HG02610 (cell line): ENCODE measurements around the gene OR2J2.
"Not testable (repeated sequence)": the region's sequence is repeated elsewhere in the genome, so short reads cannot be mapped to it uniquely, and the experiment has no call there.

Experiments used
- ATAC-seq: cut with Tn5 transposase; IDR thresholded peaks from one replicate; pipeline ENCODE4 v1.9.1; 2021; ENCODE audit warnings: mild to moderate bottlenecking, moderate library complexity; ENCODE audit not compliant: unreplicated experiment

Gene OR2J2

DNA sequence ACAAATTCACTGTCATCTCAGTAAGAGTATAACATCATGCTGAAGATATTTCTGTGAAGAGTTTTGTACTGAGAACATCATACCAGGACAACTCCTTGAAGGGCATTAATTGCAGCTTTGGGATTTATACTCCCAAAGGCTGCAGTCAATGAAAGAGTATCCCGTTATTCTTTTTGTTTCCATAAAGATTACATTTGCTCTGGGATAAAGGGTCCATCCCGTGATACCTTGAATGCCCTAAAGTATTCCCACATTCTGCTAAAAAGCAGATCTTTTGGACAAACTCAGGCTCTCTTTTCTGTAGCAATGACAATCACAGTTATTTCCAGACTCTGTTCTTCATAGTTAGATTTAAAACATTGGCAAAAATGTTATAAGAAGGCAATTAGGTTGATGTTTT is at the start of gene OR2J2:
Gene OR2J2, plus strand, starts transcription at position 301 of the 400 bp plus-strand sequence. CDS start 2,729 bp downstream, outside the sequence.
- ATAC-seq = not testable (repeated sequence)

DNA sequence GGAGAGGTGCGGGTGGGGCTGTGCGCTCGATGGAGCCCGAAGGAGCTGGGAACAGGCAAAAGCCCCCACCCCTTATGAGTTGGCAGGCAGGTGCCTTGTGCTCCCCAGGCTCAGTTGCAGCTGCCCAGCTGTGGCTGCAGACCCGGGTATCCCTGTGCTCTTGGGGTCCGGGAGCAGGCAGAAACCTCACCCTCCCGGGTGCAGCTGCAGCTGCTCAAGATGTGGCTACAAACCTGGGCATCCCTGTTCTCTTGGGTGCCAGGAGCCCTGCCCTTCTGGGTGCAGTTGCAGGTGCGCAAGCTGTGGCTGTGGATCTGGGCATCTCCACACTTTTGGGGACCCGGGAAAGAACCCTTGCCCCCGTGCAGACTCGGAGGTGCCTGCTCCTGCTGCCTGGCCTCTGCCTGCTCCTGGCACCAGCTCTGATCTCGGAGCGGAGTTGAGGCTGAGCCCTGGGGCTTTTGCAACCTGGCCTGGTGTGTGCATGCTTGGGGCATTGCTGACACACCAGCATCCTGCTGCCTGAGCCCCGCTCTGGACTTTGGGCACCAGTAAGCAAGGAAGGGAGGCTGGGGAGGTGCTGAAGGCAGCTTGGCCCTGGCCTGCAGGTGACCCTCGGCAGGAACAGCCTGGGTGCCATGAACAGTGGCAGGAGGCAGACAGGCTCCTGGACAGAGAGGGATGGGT is 41.2 kb upstream of the OR2J2 start:
- ATAC-seq = no peak

DNA sequence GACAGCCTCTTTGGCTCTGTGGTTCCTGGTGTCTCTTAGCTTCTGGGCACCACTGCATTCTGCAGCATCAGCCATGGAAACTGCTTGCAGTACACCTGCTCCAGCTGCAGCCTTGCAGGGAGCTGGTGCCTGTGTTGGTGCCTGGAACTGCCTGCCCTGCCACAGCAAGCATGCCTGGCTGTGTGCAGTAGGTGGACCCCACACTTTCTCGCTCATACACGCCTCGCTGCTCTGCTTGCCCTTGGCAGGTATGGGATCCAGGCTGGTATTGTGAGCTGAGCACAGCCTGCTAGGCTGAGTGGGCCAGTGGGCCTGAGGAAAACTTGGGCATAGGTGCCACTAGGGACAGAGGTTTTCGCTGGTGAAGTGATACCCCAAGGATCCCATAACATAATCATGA is 40.1 kb upstream of the OR2J2 start:
- no peak for ATAC-seq

DNA sequence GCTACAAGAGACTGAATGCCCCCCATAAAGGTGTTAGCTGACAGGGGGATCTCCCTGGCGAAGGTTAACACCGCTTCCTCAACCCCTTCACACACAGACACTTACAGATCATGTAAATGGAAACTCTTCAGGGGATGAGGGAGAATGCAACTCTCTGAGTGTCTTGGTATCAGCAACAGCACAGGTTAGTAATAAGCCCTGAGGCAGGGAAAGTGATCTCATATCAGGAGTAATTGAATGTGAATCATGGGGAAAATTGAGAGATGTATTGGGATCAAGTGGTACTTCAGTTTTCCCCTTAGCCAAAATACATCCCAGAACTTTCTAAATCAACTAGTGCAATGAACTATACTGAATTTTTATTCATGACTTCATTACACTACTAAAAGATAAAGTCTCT is 39.0 kb upstream of the OR2J2 start:
- ATAC-seq = no peak

DNA sequence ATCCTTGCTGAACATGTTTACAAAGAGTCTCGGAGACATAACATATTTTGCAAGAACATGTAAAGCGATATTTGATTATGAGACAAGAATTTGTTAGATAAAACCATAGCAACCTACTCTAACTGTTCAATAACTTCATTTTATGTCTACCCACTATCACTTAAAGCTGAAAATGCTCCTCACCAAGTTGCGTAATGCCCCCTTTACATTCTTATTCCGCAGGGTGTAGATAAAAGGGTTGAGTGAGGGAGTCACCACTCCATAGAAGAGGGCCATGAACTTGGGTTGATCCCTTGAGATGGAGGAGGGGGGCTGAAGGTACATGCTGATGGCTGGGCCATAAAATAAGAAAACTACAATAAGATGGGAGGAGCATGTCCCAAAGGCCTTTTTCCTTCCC is 33.0 kb upstream of the OR2J2 start:
- no peak for ATAC-seq

DNA sequence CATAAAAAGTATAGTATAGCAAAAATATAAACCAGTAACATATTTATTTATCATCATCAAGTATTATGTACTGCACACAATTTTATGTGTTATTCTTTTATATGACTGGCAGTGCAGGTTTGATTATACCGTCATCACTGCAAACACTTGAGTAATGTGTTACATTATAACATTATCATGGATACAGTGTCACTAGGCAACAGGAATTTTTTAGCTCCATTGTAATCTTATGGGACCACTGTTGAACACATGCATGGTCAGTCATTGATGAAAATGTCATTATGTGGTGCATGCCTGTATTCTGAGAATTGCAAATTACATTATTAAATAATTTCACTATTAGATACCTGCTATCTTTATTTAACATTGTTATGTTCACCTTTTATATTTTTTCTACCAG is 29.1 kb upstream of the OR2J2 start:
- ATAC-seq = no peak

DNA sequence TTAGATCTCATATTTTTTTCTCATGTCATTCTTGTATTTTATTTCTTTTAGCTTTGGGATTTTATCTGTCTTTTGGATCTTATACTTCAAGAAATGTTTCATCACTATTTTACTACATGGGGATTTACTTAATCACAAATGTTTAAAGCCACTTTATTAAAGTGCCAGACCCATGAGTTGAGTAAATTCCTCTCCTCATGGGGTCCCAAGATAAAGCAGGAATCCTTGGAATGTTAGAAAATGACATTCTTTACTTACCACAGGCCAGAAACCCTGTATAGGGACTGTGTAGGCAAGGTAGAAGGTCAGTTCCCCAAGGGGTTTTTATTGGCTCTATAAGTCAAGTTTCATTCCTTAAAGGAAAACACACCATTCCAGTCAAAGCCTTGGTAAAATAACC is 28.4 kb upstream of the OR2J2 start:
- no peak for ATAC-seq

DNA sequence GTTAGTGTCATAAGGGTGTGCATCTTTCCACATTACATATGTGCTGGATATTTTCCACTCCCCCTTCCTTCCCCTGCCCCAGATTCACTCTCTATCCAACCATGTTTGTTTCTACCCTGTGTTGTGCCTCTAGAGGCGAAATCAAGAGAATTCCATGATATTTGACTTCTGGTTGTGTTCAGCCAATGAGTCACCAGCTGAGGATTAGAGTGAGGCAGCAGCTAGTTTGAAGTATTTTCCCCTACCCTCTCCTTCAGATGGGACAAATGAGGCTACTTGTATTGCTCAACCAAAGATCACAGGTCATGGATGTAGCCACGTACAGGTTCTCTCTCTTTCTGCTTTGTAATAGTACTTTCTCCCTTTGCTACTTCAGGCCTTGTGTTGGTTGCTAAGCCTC is 24.5 kb upstream of the OR2J2 start:
- no peak for ATAC-seq

DNA sequence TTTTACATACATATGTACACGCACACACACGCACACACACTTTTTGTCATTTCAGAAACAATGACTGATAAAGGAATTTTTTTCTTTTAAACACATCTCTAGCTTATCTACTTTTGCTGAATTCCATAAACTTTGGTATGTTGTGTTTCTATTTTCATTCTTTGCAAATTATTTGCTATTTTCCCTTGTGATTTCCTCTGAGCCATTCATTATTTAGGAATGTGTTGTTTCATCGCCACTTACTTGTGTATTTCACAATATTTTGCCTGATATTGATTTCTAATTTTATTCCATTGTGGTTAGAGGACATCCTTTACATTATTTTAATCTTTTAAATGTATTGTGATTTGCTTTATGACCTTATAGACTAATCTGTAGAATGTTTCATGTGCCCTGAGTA is 23.6 kb upstream of the OR2J2 start:
- no peak for ATAC-seq

DNA sequence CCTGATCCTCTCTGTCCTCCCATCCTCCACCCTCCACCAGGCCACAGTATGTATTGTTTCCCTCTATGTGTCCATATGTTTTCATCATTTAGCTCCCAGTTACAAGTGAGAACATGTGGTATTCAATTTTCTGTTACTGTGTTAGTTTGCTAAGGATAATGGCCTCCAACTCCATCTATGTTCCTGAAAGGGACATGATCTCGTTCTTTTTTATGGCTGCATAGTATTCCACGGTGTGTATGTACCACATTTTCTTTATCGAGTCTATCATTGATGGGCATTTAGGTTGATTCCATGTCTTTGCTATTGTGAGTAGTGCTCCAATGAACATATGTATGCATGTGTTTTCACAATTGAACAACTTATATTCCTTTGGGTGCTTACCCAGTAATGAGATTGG is 21.3 kb upstream of the OR2J2 start:
- ATAC-seq = not testable (repeated sequence)

DNA sequence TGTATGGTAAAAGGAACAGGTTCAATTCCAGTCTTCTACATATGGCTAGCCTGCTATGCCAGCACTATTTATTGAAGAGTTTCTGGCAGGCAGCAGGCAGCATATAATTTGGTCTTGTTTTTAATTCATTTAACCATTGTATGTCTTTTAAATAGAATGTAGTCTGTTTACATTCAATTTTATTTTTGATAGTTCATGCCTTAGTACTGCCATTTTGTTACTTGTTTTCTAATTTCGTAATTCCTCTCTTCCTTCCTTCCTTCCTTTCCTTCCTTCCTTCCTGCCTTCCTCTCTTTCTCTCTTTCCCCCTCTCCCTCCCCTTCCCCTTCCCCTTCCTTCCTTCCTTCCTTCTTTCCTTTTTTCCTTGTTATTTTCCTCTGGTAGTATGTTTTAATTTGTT is 17.6 kb upstream of the OR2J2 start:
- ATAC-seq = no peak

DNA sequence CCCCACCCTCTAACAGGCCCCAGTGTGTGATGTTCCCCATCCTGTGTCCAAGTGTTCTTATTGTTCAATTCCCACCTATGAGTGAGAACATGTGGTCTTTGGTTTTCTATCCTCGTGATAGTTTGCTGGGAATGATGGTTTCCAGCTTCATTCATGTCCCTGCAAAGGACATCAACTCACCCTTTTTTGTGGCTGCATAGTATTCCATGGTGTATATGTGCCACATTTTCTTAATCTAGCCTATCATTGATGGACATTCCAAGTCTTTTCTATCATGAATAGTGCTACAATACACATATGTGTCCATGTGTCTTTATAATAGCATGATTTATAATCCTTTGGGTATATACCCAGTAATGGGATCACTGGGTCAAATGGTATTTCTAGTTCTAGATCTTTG is 15.5 kb upstream of the OR2J2 start:
- not testable (repeated sequence) for ATAC-seq

DNA sequence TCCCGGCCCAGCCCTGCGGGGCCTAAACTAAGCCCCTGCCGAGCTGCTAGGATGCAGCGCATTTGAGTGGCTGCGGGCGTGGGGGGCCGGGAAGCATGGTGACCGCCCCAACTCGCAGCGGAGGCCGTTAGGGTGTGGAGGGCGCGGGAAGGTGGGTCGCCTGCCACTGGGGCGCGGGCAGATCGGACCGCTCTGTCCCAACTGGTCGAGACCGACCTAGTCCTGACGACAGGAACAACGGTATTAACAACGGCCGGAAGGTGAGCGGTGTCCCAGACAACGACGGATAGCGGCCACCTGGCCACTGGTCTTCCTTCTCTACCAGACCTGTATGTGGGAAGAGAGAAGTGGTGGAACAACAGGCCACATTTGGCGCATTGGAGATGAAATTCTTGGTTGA is 10.8 kb upstream of the OR2J2 start:
- ATAC-seq = not testable (repeated sequence)

DNA sequence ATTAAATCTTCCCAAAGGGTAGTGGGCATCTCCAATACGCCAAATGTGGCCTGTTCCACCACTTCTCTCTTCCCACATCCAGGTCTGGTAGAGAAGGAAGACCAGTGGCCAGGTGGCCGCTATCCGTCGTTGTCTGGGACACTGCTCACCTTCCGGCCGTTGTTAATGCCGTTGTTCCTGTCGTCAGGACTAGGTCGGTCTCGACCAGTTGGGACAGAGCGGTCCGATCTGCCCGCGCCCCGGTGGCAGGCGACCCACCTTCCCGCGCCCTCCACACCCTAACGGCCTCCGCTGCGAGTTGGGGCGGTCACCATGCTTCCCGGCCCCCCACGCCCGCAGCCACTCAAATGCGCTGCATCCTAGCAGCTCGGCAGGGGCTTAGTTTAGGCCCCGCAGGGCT is 5.1 kb upstream of the OR2J2 start:
- ATAC-seq = not testable (repeated sequence)

DNA sequence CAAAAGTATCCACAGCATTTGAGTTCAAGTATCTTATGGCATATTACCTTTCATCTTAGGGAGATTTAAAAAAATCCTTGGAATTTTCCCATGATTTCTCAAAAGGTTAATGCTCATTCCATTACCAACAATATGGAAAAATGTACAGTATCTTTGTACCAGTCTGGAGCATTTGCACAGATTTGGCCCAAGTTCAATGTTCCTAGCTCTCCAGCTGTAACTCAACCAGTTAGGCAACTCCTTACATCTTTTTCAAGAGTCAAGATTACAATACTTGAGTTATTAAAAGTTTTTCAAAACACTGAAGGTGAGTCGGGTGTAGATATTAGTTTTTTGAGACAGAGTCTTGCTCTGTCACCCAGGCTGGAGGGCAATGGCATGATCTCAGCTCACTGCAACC is 1.0 kb downstream of the OR2J2 start:
- ATAC-seq = no peak

DNA sequence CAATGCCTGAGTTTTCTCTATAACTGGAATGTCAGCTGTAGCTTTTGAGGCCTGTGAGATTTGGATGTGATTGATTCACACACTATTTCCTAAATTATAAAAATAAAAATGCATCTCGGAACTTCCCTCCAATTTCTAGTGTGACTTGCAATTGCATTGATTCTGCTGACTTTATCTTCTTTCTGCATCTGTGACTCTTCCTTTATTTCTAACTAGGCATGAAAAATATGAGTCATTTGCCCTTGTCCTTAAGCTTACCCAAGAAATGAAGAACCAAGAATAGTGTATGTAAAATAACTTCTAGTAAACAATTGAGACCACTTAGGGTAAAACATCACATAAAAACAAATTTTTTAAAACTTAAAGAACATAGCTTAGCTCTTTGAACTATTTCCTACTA is 12.9 kb downstream of the OR2J2 start:
- no peak for ATAC-seq

DNA sequence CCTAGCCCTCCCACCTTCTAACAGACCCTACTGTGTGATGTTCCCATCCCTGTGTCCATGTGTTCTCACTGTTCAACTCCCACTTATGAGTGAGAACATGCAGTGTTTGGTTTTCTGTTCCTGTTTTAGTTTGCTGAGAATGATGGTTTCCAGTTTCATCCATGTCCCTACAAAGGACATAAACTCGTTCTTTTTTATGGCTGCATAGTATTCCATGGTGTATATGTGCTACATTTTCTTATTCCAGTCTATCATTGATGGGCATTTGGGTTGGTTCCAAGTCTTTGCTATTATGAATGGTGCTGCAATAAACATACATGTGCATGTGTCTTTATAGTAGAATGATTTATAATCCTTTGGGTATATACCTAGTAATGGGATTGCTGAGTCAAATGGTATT is 18.0 kb downstream of the OR2J2 start:
- ATAC-seq = not testable (repeated sequence)

DNA sequence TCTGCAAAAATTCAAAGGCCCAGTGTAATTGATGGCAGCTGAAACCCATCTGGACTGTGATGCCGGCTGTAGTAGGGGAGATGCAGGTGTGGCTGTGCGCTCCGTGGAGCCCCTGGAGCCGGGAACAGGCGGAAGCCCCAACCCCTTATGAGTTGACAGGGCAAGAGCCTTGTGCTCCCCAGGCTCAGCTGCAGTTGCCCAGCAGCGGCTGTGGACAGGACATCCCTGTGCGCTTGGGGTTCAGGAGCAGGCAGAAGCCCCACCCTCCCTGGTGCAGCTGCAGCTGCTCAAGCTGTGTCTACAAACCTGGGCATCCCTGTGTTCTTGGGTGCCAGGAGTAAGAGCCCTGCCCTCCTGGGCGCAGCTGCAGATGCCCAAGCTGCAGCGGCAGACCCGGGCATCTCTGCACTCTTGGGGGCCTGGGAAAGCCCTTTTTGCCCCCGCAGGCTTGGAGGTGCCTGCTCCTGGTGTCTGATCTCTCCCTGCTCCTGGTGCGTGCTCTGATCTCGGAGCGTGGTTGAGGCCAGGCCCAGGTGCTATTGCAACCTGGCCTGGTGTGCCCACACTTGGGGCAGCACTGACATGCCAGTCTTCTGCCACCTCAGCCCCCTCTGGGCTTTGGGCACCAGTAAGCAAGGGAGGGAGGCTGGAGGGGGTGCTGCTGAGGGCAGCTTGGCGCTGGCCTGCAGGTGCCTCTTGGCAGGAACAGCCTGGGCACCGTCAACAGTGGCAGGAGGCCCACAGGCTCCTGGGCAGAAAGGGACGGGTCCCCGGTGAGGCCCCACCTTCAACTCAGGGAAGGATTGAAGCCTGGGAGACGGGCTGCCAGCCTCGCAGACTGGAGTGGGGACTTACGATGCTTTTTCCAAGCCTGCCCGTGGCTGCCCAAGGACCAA is 30.3 kb downstream of the OR2J2 start:
- ATAC-seq = no peak

DNA sequence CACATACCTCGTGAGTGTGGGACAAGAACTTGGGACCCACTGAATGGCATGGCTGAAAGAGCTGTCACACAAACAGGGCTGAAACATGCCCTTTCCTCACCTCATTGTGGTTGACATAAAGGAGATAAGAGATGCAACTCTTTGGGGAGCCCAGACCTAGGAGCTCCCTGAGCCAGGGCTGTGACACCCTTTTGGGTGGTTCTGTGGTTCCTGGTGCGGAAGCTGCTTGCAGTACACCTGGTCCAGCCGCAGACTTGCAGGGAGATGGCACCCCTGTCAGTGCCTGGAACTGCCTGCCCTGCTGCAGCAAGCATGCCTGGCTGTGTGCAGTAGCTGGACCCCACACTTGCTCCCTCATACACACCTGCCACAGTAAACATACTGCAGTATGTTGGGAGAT is 31.3 kb downstream of the OR2J2 start:
- no peak for ATAC-seq

DNA sequence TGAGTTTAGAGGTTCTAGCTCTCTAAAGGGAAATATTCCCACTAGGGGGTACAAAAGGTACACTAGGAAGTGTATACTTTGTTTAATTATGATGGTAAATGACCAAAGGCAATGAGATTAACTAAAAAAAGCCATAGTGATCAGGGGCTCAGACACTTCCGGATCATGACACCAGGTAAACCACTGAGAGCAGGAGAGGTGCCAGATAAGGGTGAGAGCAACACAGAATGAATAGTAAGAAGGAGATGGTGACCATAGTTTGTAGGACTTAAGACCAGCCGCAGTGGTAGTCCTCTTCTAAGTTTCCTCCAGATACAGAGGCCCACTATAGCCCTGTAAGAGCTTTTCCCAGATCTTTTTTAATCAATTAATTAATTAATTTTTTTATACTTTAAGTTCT is 40.8 kb downstream of the OR2J2 start:
- ATAC-seq = no peak

DNA sequence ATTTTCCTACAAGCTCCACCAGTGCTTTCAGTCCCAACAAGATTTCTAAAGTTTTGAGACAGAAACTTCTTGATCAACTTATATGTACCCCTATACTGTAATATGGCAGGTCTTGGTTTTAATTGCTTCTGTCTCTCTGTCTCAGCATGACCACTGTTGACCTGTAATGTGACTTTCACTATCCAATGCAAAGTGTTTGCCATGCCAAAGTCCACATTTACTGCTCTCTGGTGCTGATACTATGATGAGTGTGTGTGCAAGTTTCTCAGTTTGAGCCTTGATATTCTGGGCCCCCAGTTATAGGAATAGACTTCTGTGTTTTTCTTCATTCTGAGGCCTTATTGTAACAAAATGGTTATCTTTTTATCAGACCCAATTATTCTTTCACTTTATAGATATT is 45.8 kb downstream of the OR2J2 start:
- ATAC-seq = no peak

DNA sequence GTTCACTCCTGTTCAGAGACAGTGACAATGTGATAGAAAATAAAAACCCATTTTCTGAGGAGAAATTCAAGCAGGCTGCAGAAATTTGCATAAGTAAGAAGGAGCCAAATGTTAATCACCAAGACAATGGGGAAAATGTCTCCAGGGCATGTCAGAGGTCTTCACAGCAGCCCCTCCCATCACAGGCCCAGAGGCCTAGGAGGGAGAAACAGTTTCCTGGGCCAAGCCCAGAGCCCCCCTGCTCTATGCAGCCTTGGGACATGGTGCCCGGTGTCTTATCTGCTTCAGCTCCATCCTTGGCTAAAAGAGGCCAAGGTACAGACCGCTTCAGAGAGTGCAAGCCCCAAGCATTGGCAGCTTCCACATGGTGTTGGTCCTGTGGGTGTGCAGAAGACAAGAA is 46.5 kb downstream of the OR2J2 start:
- ATAC-seq = not testable (repeated sequence)
